ENCODE data around the gene TUBGCP5. TPM values are rescaled to one million over a fixed set of nuclear protein-coding genes. Genes with fewer than 3 reads are reported as not detected.
A peak's percentile ranks its signal among the peaks of the same experiment; 100 is the strongest.

The TUBGCP5 gene
- total RNA-seq, 1 donor from 2014 or later: 15.6 TPM

DNA sequence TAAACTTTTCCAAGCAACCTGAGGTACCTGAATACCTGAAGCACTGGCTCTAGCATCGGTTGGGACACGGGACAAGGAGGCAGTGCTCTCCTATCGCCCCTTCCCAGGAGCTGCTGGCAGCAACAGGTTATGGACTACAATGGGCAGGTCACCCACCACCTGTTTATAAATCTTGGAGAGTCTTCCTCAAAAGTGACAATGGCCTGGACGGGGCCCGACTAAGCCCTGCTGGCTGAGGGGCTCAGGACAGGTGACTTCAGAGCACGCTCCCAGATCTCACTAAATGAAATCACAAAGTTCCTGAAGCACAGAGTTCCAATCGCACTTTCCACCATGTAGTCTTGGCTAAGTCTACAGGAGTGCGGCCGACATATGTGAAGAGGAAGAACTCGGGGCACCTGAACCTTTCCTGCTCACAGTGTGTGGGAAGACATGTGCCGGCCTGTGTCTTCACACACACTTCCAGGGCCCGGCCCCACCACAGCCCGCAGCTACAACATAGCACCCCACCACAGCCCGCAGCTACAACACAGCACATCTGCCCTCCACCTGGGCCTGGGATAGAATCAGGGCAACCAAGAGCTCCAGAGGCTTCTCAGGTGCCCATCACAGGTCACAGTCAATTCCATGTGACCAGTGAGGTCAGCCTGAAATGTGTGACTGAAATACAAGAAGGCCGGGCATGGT lies 72.1 kb downstream of the TUBGCP5 start:
- H3K4me3 Mint-ChIP-seq (ENCODE audit: unreplicated experiment): no peak overlapping the region
- H3K9me3 Mint-ChIP-seq (ENCODE audit: unreplicated experiment): peaks cover 16% of the 10 kb centered on the region
- no peaks in the 10 kb centered on the region for H3K36me3 Mint-ChIP-seq (ENCODE audit: unreplicated experiment)
- peak overlapping the region; percentile 72 for H3K27ac Mint-ChIP-seq (ENCODE audit: unreplicated experiment)
- DNase-seq: no peak
- peaks cover 12% of the 10 kb centered on the region for H3K27me3 Mint-ChIP-seq (ENCODE audit: unreplicated experiment)
- H3K4me1 Mint-ChIP-seq (ENCODE audit: low read depth, unreplicated experiment): peaks cover 32% of the 10 kb centered on the region
- TF ChIP-seq, protein P1, sequence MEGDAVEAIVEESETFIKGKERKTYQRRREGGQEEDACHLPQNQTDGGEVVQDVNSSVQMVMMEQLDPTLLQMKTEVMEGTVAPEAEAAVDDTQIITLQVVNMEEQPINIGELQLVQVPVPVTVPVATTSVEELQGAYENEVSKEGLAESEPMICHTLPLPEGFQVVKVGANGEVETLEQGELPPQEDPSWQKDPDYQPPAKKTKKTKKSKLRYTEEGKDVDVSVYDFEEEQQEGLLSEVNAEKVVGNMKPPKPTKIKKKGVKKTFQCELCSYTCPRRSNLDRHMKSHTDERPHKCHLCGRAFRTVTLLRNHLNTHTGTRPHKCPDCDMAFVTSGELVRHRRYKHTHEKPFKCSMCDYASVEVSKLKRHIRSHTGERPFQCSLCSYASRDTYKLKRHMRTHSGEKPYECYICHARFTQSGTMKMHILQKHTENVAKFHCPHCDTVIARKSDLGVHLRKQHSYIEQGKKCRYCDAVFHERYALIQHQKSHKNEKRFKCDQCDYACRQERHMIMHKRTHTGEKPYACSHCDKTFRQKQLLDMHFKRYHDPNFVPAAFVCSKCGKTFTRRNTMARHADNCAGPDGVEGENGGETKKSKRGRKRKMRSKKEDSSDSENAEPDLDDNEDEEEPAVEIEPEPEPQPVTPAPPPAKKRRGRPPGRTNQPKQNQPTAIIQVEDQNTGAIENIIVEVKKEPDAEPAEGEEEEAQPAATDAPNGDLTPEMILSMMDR (IDR thresholded peaks at IDR 0.05; ENCODE audit: partially characterized antibody, unreplicated experiment): no peak

- Mint-ChIP-seq H3K36me3 (ENCODE audit: unreplicated experiment) (no peaks in the 10 kb centered on the region), H3K9me3 (ENCODE audit: unreplicated experiment) (peaks cover 18% of the 10 kb centered on the region), H3K27ac (ENCODE audit: unreplicated experiment) (peak overlapping the region; percentile 81), H3K4me3 (ENCODE audit: unreplicated experiment) (peak overlapping the region; percentile 56), H3K4me1 (ENCODE audit: low read depth, unreplicated experiment) (peaks cover 32% of the 10 kb centered on the region), H3K27me3 (ENCODE audit: unreplicated experiment) (peaks cover 12% of the 10 kb centered on the region)
- DNase-seq: no peak
- TF ChIP-seq, protein P1 (IDR thresholded peaks at IDR 0.05; ENCODE audit: partially characterized antibody, unreplicated experiment): no peak
Observed at GRCh38 chr15:22966321-22967083, 72.9 kb downstream of the TUBGCP5 start.

DNA sequence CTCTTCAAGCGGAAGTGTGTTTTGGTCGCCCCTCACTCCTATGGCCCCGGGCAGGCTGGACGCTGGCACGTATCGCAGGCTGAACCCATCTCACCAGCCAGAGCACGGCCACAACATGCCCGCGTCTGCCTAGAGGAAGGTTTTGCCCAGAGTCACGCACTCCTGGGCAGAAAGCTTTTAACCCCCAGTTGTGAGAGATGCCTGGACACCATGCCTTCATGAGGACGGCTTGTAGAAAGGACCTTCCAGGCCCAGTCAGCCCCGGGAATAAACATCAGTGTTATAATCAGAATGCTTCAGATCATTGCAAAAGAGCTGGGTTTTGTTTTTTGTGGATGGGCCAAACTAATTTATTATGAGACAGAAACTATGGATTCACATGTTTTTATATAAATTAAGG lies 75.7 kb downstream of the TUBGCP5 start:
- DNase-seq: no peak
- Mint-ChIP-seq H3K27ac (ENCODE audit: unreplicated experiment) (peak overlapping the region; percentile 38), H3K27me3 (ENCODE audit: unreplicated experiment) (peaks cover 12% of the 10 kb centered on the region), H3K4me3 (ENCODE audit: unreplicated experiment) (no peak overlapping the region), H3K36me3 (ENCODE audit: unreplicated experiment) (no peaks in the 10 kb centered on the region), H3K4me1 (ENCODE audit: low read depth, unreplicated experiment) (peaks cover 32% of the 10 kb centered on the region), H3K9me3 (ENCODE audit: unreplicated experiment) (peaks cover 17% of the 10 kb centered on the region)
- TF ChIP-seq, protein P1 (IDR thresholded peaks at IDR 0.05; ENCODE audit: partially characterized antibody, unreplicated experiment): no peak

DNA sequence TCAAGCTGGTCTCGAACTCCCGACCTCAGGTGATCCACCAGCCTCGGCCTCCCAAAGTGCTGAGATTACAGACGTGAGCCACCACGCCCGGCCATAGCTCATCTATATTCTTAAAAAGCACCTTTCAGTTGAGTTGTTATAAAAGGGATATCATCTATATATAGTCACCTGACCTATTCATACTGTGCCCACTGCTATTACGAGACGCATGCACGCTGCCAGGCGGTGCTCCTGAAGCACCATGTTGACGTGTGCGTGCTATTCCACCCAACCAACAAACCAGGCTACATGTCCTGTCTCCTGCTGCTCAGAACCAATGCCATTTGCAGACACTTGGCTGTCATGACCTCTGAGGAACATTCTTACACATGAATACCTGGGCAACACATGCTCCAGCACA lies 76.8 kb downstream of the TUBGCP5 start:
- Mint-ChIP-seq H3K27me3 (ENCODE audit: unreplicated experiment) (peaks cover 12% of the 10 kb centered on the region), H3K4me3 (ENCODE audit: unreplicated experiment) (no peak overlapping the region), H3K9me3 (ENCODE audit: unreplicated experiment) (peaks cover 15% of the 10 kb centered on the region), H3K36me3 (ENCODE audit: unreplicated experiment) (no peaks in the 10 kb centered on the region), H3K4me1 (ENCODE audit: low read depth, unreplicated experiment) (peaks cover 28% of the 10 kb centered on the region), H3K27ac (ENCODE audit: unreplicated experiment) (no peak overlapping the region)
- TF ChIP-seq, protein P1 (IDR thresholded peaks at IDR 0.05; ENCODE audit: partially characterized antibody, unreplicated experiment): no peak
- DNase-seq: no peak

GRCh38 chr15:22961762-22962161 lies 77.6 kb downstream of the TUBGCP5 start:
- H3K27ac Mint-ChIP-seq (ENCODE audit: unreplicated experiment): no peak overlapping the region

More at GRCh38 chr15:22961762-22962161, 77.6 kb downstream of the TUBGCP5 start:
- Mint-ChIP-seq H3K36me3 (ENCODE audit: unreplicated experiment) (no peaks in the 10 kb centered on the region), H3K9me3 (ENCODE audit: unreplicated experiment) (peaks cover 11% of the 10 kb centered on the region), H3K4me1 (ENCODE audit: low read depth, unreplicated experiment) (peaks cover 24% of the 10 kb centered on the region), H3K27me3 (ENCODE audit: unreplicated experiment) (peaks cover 7% of the 10 kb centered on the region), H3K4me3 (ENCODE audit: unreplicated experiment) (no peak overlapping the region)
- no peak for DNase-seq
- TF ChIP-seq, protein P1 (IDR thresholded peaks at IDR 0.05; ENCODE audit: partially characterized antibody, unreplicated experiment): no peak
